Measurements from ENCODE around the gene UPP2. TPM values are rescaled to one million over a fixed set of nuclear protein-coding genes. Genes with fewer than 3 reads are reported as not detected.

Gene UPP2
- total RNA-seq, 1 donor from 2014 or later: not detected

DNA sequence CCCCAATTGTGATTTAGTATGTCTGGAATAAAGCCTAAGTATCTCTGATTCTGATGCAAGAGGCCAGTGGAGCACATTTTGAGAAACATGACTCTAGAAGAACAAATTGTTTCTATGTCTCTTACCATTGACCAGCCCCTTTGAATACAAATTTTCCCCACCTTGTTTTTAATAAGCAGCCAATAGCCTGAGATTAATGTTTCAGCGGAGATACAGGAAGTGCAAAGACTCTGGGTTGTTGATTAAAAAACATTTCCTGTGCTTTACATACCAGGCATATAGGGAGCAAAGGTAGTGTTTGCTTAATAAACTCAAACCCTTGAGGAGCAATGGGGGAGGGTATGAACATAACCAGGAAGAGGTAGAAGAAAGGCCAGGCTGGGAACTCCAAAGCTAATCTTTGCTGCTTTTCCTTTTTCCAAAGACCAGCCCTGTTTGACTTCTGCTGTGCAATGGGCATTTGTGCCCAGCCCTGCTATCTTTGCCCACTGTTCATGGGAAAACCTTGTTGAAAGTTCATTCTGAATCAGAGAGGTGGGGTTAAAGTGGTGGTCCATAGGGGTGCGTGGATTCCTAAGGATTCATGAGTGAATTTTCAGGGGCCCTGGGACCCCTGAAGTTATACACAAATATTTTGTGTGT is 29.3 kb downstream of the UPP2 start:
- Mint-ChIP-seq H3K4me1 (no peaks in the 10 kb centered on the region), H3K9me3 (no peaks in the 10 kb centered on the region), H3K27me3 (peaks cover 6% of the 10 kb centered on the region), H3K36me3 (ENCODE audit: low read depth) (no peaks in the 10 kb centered on the region), H3K27ac (no peak overlapping the region), H3K4me3 (no peak overlapping the region)
- POLR2A ChIA-PET: no interaction called here
- DNase-seq: no peak
- no peak for ATAC-seq (ENCODE audit: low read depth)
- intact Hi-C loops (cut with micrococcal nuclease): no loop called here
- TF ChIP-seq CTCF (IDR thresholded peaks at IDR 0.05): no peak
- CTCF ChIA-PET: no interaction called here

- TF ChIP-seq CTCF (IDR thresholded peaks at IDR 0.05): no peak
- H3K27ac Mint-ChIP-seq: no peak overlapping the region
- no peaks in the 10 kb centered on the region for H3K9me3 Mint-ChIP-seq
- peaks cover 6% of the 10 kb centered on the region for H3K27me3 Mint-ChIP-seq
- H3K4me3 Mint-ChIP-seq: no peak overlapping the region
- POLR2A ChIA-PET: no interaction called here
- DNase-seq (no peak), ATAC-seq (ENCODE audit: low read depth) (no peak)
- intact Hi-C loops (cut with micrococcal nuclease): no loop called here
- no peaks in the 10 kb centered on the region for H3K36me3 Mint-ChIP-seq (ENCODE audit: low read depth)
- CTCF ChIA-PET: interaction anchor here (0.9 kb wide), 1 partner anchor 8 kb away, joined by 3 read pairs; no protein-coding TSS in a partner anchor
- H3K4me1 Mint-ChIP-seq: no peaks in the 10 kb centered on the region
These were observed 29.8 kb downstream of the UPP2 start for GRCh38 chr2:158131483-158131912.

- Mint-ChIP-seq H3K4me3 (no peak overlapping the region), H3K36me3 (ENCODE audit: low read depth) (no peaks in the 10 kb centered on the region), H3K4me1 (no peaks in the 10 kb centered on the region), H3K27ac (no peak overlapping the region), H3K9me3 (no peaks in the 10 kb centered on the region), H3K27me3 (peaks cover 6% of the 10 kb centered on the region)
- ChIA-PET POLR2A (no interaction called here), CTCF (interaction anchor here (0.9 kb wide), 1 partner anchor 9 kb away, joined by 3 read pairs; no protein-coding TSS in a partner anchor)
- ATAC-seq (ENCODE audit: low read depth) (no peak), DNase-seq (no peak)
- no peak for TF ChIP-seq CTCF (IDR thresholded peaks at IDR 0.05)
- intact Hi-C loops (cut with micrococcal nuclease): no loop called here
These were observed 30.4 kb downstream of the UPP2 start for GRCh38 chr2:158131919-158132566.

GRCh38 chr2:158134055-158134454 is 32.4 kb downstream of the UPP2 start:
- Mint-ChIP-seq H3K9me3 (no peaks in the 10 kb centered on the region), H3K36me3 (ENCODE audit: low read depth) (no peaks in the 10 kb centered on the region), H3K4me1 (no peaks in the 10 kb centered on the region), H3K27ac (no peak overlapping the region), H3K4me3 (no peak overlapping the region), H3K27me3 (peaks cover 6% of the 10 kb centered on the region)
- DNase-seq (no peak), ATAC-seq (ENCODE audit: low read depth) (no peak)
- intact Hi-C loops (cut with micrococcal nuclease): no loop called here
- TF ChIP-seq CTCF (IDR thresholded peaks at IDR 0.05): no peak
- ChIA-PET POLR2A (no interaction called here), CTCF (no interaction called here)

DNA sequence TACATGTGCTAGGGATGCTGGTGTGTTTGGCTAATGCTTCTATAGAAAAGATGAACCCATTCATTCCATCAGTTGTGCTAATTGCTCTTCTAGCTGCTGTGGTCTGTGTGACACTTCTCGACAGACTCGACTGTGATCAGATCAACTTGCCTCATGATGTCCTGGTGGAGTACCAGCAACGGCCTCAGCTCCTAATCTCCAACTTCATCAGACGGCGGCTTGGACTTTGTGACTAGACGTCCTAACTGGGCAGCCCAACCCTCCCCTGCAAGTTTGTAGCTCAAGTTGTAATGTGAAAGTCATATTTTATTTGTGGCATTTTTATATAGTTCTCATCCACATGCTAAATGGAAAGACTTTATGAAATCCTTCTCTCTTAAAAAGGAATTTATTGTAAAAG is 33.0 kb downstream of the UPP2 start:
- H3K9me3 Mint-ChIP-seq: no peaks in the 10 kb centered on the region
- ATAC-seq (ENCODE audit: low read depth) (no peak), DNase-seq (no peak)
- no peak overlapping the region for H3K4me3 Mint-ChIP-seq
- H3K27ac Mint-ChIP-seq: no peak overlapping the region
- no peaks in the 10 kb centered on the region for H3K4me1 Mint-ChIP-seq
- H3K36me3 Mint-ChIP-seq (ENCODE audit: low read depth): no peaks in the 10 kb centered on the region
- peaks cover 7% of the 10 kb centered on the region for H3K27me3 Mint-ChIP-seq
- TF ChIP-seq CTCF (IDR thresholded peaks at IDR 0.05): no peak
- intact Hi-C loops (cut with micrococcal nuclease): no loop called here
- POLR2A ChIA-PET: no interaction called here
- CTCF ChIA-PET: no interaction called here
